Vagina (tissue), 2 donors: ENCODE data around the gene BICC1. TPM values are rescaled to one million over a fixed set of nuclear protein-coding genes. Genes with fewer than 3 reads are reported as not detected.

ENCODE experiments used
- DNase-seq, 2 donors: peaks; one replicate each; pipeline ENCODE4 v3.0.0-alpha.2; 2017; ENCODE audit errors: extremely low spot score in 2 of 2
- H3K27ac ChIP-seq: fragments of 200-600 bp; sonication (generic); one replicate; pipeline ENCODE4 v1.5.1; 2019
- H3K27me3 ChIP-seq: fragments of 200-600 bp; sonication (generic); one replicate; pipeline ENCODE4 v1.5.1; 2019
- H3K36me3 ChIP-seq, 2 donors: fragments of 200-600 bp; sonication (generic); one replicate each; pipeline ENCODE4 v1.5.1; 2017 to 2019
- H3K4me1 ChIP-seq: fragments of 200-600 bp; sonication (generic); one replicate; pipeline ENCODE4 v1.5.1; 2019
- H3K4me3 ChIP-seq, 2 donors: fragments of 200-600 bp; sonication (generic); 1 replicate in 1 of 2; 2 replicates in 1 of 2; pipeline ENCODE4 v1.5.1; 2016 to 2019
- H3K9me3 ChIP-seq: fragments of 200-600 bp; sonication (generic); one replicate; pipeline ENCODE4 v1.5.1; 2019
- CTCF ChIP-seq, 3 experiments: fragments of 450-650 bp in 2 of 3; fragments of 200-600 bp in 1 of 3; sonication (generic) in 1 of 3; IDR thresholded peaks; one replicate each; pipeline ENCODE4 v1.5.1; 2017 to 2019; ENCODE audit warnings: antibody characterized with exemption in 3 of 3, mild to moderate bottlenecking in 2 of 3, moderate library complexity in 2 of 3
- POLR2A ChIP-seq, 2 donors: fragments of 450-650 bp; IDR thresholded peaks; one replicate each; pipeline ENCODE4 v1.6.1; 2017; ENCODE audit warnings: antibody characterized with exemption in 2 of 2, mild to moderate bottlenecking in 2 of 2, moderate library complexity in 2 of 2
- POLR2AphosphoS5 ChIP-seq, 2 donors: sonication (generic); formaldehyde crosslinking; IDR thresholded peaks; one replicate each; pipeline ENCODE4 v1.9.0; 2017; ENCODE audit warnings: antibody characterized with exemption in 2 of 2, mild to moderate bottlenecking in 2 of 2, low read depth in 1 of 2; ENCODE audit not compliant: insufficient read depth in 1 of 2
- intact Hi-C: fragments of 100-400 bp; cut with DNase I; formaldehyde crosslinking; loops from one replicate; pipeline ENCODE4 v1.15.1; 2023
- total RNA-seq: library from RNA; depleted of rRNA; stranded (reverse); fragments of >200 nt; gene quantifications from one replicate; pipeline ENCODE4 v1.2.3, GENCODE V29; 2016

BICC1 gene
- total RNA-seq, 1 donor from 2014 or later = 15.2 TPM

DNA sequence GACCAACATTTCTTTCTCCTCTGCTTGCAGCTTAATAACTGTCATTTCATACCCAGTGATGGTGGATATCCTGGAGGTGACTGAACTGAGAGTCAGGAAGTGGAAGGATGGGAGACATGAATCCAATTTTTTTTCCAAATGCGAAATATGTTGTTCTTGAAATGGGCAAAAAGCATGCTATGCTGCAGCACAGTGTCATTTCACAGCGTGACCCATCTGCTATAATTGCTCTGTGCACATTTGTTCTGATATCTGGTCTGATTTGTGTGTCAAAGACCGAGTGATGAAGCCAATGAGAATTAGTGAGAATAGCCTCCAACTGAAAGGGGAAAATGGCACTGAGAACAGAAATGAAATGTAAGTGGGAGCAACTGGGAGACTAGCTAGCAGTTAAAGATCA is 334.2 kb downstream of the BICC1 start:
- Histone ChIP-seq H3K4me3 (no peak overlapping the region), H3K9me3 (no peaks in the 10 kb centered on the region), H3K27me3 (no peaks in the 10 kb centered on the region), H3K36me3 (no peaks in the 10 kb centered on the region), H3K4me1 (no peaks in the 10 kb centered on the region), H3K27ac (no peak overlapping the region)
- TF ChIP-seq POLR2AphosphoS5 (IDR thresholded peaks at IDR 0.05; ENCODE audit: insufficient read depth in 1 of 2, low read depth in 1 of 2) (no peak), POLR2A (IDR thresholded peaks at IDR 0.05) (no peak), CTCF (IDR thresholded peaks at IDR 0.05) (no peak)
- no peak for DNase-seq
- intact Hi-C loops = no loop called here

- no peak for DNase-seq
- H3K27ac ChIP-seq = no peak overlapping the region
- H3K9me3 ChIP-seq = no peaks in the 10 kb centered on the region
- TF ChIP-seq CTCF (IDR thresholded peaks at IDR 0.05) (no peak), POLR2A (IDR thresholded peaks at IDR 0.05) (no peak), POLR2AphosphoS5 (IDR thresholded peaks at IDR 0.05; ENCODE audit: insufficient read depth in 1 of 2, low read depth in 1 of 2) (no peak)
- no peaks in the 10 kb centered on the region for H3K4me1 ChIP-seq
- no peak overlapping the region for H3K4me3 ChIP-seq
- intact Hi-C loops = no loop called here
- H3K27me3 ChIP-seq = no peaks in the 10 kb centered on the region
- no peaks in the 10 kb centered on the region for H3K36me3 ChIP-seq
Measured at GRCh38 chr10:58851606-58852005, 338.9 kb downstream of the BICC1 start.

- Histone ChIP-seq H3K27ac (no peak overlapping the region), H3K4me3 (no peak overlapping the region), H3K4me1 (no peaks in the 10 kb centered on the region), H3K36me3 (no peaks in the 10 kb centered on the region), H3K27me3 (no peaks in the 10 kb centered on the region), H3K9me3 (no peaks in the 10 kb centered on the region)
- intact Hi-C loops = no loop called here
- TF ChIP-seq POLR2AphosphoS5 (IDR thresholded peaks at IDR 0.05; ENCODE audit: insufficient read depth in 1 of 2, low read depth in 1 of 2) (no peak), POLR2A (IDR thresholded peaks at IDR 0.05) (no peak), CTCF (IDR thresholded peaks at IDR 0.05) (no peak)
- DNase-seq = no peak
Measured at GRCh38 chr10:58853668-58854067, 341.0 kb downstream of the BICC1 start.

DNA sequence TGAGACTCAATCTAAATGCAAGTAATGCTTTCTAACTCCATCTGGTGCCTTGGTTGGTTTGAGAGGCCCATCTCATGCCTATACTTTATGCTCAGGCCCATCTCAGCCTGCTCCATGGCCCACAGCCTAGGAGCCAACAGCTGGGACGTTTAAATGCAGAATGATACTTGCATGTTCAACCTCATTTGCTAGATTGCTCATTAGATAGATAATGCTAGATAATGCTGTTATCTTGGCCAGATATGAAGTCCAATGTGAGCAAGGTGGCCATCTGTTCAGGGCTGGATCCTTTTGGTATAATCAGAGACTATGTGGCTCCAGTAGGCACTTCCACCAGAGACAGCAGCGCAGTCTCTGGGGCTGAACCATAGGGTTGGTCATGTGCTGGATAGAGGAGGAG is 342.1 kb downstream of the BICC1 start:
- no peak for DNase-seq
- no peak overlapping the region for H3K4me3 ChIP-seq
- H3K27me3 ChIP-seq = no peaks in the 10 kb centered on the region
- no peak overlapping the region for H3K27ac ChIP-seq
- H3K4me1 ChIP-seq = no peaks in the 10 kb centered on the region
- no peaks in the 10 kb centered on the region for H3K9me3 ChIP-seq
- H3K36me3 ChIP-seq = no peaks in the 10 kb centered on the region
- TF ChIP-seq POLR2A (IDR thresholded peaks at IDR 0.05) = no peak
- no peak for TF ChIP-seq POLR2AphosphoS5 (IDR thresholded peaks at IDR 0.05; ENCODE audit: insufficient read depth in 1 of 2, low read depth in 1 of 2)
- TF ChIP-seq CTCF (IDR thresholded peaks at IDR 0.05) = no peak
- intact Hi-C loops = no loop called here

GRCh38 chr10:58856508-58857240 is 344.0 kb downstream of the BICC1 start:
- no peak for DNase-seq
- intact Hi-C loops = no loop called here
- Histone ChIP-seq H3K4me1 (no peaks in the 10 kb centered on the region), H3K36me3 (no peaks in the 10 kb centered on the region), H3K27me3 (no peaks in the 10 kb centered on the region), H3K27ac (no peak overlapping the region), H3K4me3 (no peak overlapping the region), H3K9me3 (no peaks in the 10 kb centered on the region)
- TF ChIP-seq POLR2AphosphoS5 (IDR thresholded peaks at IDR 0.05; ENCODE audit: insufficient read depth in 1 of 2, low read depth in 1 of 2) (no peak), CTCF (IDR thresholded peaks at IDR 0.05) (no peak), POLR2A (IDR thresholded peaks at IDR 0.05) (no peak)
